Tongue (tissue), 2 donors: ENCODE data around the gene UBXN4. TPM values are rescaled to one million over a fixed set of nuclear protein-coding genes. Genes with fewer than 3 reads are reported as not detected.
"Not testable (repeated sequence)": the region's sequence is repeated elsewhere in the genome, so short reads cannot be mapped to it uniquely, and the experiment has no call there.

Experiments
- DNase-seq: peaks from one replicate; pipeline ENCODE4 v3.0.0-alpha.2; 2015
- total RNA-seq: library from RNA; depleted of rRNA; stranded (reverse); fragments of >200 nt; gene quantifications from one replicate; pipeline ENCODE4 v1.2.3, GENCODE V29; 2014

The UBXN4 gene
- total RNA-seq = 89.9 TPM

DNA sequence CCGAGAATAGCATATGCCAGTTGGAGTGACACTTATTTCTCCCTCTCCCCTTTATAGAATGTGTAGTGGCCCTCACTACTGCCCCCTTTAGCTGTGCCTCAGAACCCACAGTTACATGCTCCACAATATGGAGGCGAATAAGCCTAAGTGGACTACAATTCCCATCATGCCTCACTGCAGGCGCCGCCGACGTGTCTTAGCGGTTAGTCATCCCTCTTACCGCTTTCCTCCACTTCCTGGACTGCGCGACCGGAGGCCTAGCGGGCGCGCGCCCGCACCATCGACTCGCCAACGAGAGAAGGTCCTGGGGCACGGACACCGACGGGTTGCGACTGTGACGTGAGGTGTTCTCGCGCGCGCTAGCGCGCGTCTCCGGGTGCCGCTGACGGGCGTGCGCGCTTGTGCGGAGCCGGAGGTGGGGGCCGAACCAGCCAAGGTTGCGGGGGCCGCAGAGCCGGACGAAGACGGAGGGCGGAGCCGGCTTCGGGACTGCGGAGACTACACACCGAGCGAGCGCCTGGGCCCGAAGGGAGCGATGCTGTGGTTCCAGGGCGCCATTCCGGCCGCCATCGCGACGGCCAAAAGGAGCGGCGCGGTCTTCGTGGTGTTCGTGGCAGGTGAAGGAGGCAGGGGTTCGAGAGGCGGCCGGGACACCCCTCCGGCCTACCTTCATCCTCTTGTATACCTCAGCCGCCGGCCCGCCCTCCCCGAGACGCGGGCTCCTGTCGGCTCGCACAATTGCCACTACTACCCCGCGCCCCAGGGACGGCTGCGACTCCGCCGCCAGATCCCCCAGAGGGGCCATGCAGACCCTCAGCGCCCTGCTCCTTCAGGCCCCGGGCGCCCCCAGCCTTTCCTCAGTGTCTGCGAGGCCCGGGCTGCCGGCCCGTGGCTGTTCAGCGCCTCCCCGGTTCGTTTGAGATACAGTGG is at the start of gene UBXN4:
TSS of gene UBXN4 (plus strand) at position 461 of the 930 bp plus-strand sequence. CDS start at position 536, 75 bp downstream.
- peak; percentile 99 for DNase-seq

DNA sequence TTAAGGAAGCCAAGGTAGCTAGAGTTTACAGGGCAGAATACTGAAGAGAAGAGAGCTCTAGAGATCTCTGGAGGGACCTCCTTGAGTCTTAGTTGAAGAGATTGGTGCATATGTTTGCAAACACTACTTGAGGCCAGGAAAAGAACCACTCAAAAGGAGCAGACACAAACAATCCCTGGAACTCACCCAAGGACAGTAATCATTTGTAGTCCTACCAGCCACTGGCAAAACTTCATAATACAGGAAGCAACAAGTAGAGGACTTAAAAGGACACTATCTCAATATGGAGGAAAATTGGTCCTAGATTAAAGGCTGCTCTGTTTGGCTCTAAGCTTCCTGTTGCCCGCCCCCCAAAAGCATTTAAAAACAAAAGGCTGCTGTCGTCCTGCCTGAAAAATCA is 46.9 kb upstream of the UBXN4 start:
- peak; percentile 1 for DNase-seq

DNA sequence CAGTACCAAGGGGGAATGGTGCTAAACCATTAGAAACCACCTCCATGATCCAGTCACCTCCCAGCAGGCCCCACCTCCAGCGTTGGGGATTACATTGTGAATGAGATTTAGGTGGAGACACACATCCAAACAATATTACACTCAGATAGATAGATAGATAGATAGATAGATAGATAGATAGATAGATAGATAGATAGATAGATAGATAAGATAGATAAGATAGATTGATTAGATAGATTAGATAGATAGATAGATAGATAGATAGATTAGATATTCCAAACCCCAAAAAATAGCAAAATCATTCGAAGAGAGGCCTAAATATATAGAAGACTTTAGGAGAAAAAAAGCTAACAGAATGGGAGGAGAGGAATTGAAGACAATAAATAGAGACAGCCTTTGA is 42.8 kb upstream of the UBXN4 start:
- DNase-seq = no peak

DNA sequence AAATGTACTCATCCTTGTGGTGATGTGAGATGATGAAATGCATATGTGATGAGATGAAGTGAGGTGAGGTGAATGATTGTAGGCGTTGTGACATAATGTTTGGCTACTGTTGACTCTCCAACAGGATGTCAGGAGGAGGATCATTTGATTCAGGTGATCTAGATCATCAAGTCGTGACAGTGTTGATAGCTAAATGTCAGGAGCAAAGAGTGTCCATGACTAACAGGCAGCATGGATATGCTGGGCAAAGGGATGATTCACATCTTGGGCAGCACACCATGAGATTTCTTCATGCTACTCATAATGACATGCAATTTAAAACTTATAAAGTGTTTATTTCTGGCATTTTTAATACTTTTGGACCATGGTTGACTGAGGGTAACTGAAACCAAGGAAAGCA is 40.2 kb upstream of the UBXN4 start:
- DNase-seq = no peak

GRCh38 chr2:135703300-135703699 is 38.4 kb upstream of the UBXN4 start:
- no peak for DNase-seq

DNA sequence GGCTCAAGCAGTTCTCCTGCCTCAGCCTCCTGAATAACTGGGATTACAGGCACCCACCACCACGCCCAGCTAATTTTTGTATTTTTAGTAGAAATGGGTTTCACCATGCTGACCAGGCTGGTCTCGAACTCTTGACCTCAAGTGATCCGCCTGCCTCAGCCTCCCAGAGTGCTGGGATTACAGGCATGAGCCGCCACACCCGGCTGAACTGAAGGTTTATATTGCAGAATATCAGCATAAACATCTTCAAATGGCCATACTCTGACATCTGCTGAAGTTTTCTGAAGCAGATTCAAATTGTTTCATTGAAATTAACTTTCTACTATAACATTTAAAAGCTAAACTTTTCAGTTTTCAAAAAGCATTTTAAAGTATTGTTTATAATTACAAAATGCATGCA is 37.6 kb upstream of the UBXN4 start:
- not testable (repeated sequence) for DNase-seq

- no peak for DNase-seq
Observed at GRCh38 chr2:135708159-135708558, 33.5 kb upstream of the UBXN4 start.

- peak; percentile 79 for DNase-seq
Observed at GRCh38 chr2:135709992-135710391, 31.7 kb upstream of the UBXN4 start.

DNA sequence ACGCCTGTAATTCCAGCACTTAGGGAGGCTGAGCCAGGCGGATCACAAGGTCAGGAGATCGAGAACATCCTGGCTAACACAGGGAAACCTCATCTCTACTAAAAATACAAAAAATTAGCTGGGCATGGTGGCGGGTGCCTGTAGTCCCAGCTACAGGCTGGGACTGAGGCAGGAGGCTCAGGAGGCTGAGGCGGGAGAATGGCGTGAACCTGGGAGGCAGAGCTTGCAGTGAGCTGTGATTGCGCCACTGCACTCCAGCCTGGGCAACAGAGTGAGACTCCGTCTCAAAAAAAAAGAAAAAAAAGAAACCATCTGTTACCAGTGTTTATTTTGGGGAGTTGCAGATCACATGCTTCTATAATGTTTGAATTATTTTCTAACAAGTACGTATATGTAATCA is 26.6 kb upstream of the UBXN4 start:
- DNase-seq = not testable (repeated sequence)

- DNase-seq = peak; percentile 24
Observed at GRCh38 chr2:135728064-135728743, 13.5 kb upstream of the UBXN4 start.

DNA sequence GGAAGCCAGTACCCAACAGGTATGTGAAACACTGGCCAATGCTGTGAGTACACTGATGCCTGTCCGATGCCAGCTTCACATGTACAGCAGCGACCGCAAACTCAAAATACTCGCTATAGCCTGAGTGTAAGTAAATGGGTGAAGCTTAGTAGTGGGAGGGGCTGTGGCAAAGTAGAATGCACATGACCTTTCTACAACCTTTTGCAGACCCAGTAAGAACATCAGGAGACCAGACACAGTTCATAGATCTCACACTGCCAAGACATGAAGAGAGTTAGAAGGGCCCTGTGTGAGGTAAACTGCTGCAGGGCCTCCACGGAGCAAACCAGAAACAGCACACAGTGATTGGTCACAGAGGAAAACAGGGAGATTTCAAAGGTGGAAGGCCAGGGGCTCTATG is 9.1 kb upstream of the UBXN4 start:
- no peak for DNase-seq

DNA sequence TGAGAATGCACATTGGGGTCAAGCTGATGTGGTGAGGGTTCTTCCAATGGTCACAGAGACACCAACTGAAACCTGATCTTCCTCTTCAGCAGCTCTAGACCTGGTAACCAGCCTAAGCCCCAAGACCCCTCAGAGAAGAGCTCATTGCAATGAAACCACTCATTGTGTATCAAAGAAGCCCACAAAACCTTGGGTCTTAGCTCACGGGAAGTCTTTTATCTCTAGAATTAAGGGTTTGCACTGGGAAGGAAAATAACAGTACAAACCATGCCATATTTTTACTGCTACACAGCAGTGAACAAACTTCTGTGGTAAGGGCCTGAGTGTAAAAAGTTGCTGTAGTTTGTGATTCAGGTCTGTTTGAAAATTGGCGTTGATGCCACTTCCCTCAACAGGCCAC is 8.6 kb upstream of the UBXN4 start:
- DNase-seq = no peak

GRCh38 chr2:135736546-135736945 is 5.1 kb upstream of the UBXN4 start:
- no peak for DNase-seq

DNA sequence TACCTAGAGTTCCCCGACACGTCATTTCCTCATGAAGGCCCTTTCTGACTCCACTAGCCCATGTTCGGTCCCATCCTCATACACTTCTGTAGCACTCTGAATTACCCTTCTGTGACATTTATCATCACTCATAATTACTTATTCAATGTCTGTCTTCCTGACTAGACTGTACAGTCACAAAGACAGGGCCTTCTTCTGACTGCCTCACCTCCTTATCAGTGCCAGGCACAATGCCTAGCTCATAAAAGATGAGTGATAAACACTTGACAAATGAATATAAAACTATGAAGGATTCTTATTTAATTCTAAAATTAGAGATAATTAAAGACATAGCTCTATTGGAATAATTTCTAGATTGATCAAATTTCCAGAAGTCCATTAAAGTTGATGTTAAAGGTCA is 1.4 kb upstream of the UBXN4 start:
- DNase-seq = no peak

DNA sequence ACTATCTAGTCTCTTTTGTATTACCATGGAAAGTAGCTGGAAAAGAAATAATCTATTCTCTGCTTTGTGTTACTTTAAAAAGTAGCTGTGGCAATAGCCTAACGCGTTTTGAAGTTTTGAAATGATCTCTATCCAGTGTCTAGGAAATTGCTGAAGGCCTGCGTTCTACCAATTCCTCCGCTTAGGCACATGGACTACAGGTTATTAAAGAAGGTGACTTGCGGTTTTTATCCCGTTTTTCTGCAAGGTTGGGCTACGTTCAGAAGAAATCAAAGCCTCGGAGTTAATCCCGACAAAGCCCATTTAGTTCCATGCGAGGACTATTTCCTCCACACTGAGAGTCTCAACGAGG is 636 bp upstream of the UBXN4 start:
- no peak for DNase-seq

DNA sequence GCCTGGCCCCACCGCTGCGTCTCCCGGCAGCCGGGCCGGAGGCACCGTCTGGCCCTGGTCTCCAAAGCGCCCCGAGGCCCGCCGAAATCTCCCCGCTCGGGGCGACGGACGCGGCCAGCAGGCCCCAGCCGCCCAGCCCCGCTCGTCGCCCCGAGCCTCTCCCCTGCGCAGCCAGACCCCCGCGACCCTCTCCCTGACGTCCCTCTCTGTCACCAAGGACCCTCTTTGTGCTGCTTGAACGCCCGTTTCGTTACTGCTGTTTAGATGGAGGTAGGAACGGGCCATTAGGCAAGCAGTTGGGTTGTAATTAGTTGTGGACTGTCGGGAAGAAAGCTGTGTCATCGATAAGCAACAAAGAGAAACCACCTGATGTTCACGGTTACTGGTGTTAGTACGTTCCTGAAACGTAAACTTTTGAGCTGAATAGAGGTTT is 686 bp downstream of the UBXN4 start:
- peak; percentile 75 for DNase-seq

DNA sequence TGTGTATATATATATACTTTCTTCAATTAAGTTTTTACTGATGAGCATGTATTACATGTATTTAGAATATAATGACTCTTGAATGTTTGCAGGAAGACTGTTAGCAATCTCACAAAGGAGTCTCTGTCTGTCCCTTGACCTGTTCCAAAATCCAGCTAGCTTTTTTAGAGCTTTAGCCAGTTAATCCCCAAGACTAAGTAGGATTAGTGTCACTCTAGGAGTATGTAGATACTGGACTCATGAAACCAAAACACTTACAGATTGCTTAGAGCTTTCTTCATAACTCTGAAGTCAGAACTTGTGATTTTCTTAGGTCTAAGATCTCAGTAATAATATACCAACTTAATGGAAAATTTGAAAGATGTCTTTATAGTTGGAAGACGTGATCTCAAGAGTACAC is 2.2 kb downstream of the UBXN4 start:
- peak; percentile 32 for DNase-seq

- no peak for DNase-seq
Observed at GRCh38 chr2:135744760-135745314, 3.2 kb downstream of the UBXN4 start.

- DNase-seq = no peak
Observed at GRCh38 chr2:135745545-135745944, 3.9 kb downstream of the UBXN4 start.

DNA sequence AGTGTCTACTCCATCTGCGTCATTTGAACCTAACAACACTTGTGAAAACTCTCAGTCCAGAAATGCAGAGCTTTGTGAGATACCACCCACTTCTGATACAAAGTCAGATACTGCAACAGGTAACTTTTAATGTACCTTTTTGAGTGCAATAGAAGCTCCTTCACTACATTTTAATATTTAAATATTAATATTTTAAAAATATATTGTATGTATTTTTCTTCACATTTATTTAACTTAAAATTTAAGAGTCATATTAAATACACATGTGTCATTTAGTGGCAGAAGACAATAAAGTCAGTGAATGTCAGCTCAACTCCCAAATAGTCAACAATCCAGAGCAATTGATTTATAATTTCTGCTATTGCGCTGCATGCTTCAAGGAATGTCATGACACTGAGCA is 13.9 kb downstream of the UBXN4 start:
- DNase-seq = no peak

DNA sequence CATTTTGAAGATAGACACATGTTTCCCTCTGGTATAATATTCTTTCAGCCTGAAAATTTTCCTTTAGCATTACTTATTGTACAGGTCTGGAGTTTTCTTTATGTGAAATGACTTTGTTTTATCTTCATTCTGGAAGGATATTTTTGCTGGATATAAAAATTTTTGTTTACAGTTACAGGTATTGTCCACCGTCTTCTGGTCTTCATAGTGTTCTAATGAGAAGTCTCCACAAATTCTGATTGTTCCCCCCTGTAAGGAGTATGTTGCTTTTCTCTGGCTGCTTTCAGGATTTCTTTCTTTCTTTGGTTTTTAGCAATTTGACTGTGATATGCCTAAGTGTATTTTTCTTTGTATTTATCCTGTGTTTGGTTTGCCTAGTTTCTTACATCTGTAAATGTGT is 15.0 kb downstream of the UBXN4 start:
- DNase-seq = no peak

DNA sequence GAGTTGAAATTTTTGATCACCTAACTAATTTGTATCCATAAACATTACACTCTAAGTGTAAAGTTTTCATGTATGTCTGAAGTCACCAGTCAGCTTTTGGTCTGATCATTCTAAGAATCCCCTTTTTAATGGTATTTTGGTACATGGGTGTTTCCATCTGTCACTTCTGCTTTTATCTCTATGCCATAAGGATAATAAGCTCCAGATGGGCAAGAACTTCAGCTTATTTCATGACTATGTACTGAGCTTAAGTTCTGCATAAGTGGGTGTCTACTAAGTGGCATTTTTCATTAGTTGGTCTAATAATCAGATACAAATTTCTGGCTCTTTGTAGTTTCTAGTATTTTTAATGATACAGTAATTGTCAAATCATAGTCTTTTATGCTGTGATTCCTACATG is 20.4 kb downstream of the UBXN4 start:
- DNase-seq = no peak

DNA sequence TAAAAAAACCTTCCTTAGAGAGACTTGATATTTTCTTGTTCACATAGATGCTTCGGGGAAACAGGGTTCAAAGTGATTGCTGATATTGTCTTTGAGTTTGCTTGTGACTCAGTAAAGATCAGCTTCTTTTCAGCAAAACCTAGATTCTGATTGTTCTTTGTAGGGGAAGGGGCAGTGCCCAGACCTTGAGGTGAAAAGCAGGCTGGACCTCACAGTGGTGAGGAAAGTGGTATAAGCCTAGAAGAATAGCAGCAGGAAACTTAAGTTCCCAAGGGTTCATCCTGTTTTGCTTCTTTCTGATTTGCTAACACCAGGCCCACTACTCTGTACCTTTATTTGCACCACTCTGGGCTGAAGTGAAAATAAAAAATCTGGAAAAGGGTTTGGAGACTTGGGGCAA is 20.9 kb downstream of the UBXN4 start:
- no peak for DNase-seq
